Measurements from ENCODE around the gene PTPRN2. TPM values are rescaled to one million over a fixed set of nuclear protein-coding genes. Genes with fewer than 3 reads are reported as not detected.

PTPRN2 gene
- total RNA-seq, 4 donors from 2014 or later: 6.6 to 10.7 (median 8.2) TPM

DNA sequence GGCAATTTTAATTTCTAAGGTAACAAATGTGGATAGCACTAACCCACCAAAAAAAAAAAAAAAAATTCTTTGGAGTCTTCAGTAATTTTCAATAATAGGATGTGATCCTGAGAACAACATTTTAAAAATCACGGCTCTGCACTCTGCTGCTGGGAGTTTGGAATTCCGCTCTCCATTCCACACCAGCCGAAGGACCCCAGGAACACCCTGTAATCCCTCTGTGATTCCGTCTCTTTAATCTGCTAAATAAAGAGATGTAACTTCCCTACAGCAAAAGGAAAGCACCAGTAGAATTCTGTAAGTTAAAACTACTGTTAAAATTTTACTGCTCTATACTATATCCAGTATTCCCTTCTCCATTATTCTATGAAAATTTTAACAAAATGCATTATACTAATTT is 284.5 kb downstream of the PTPRN2 start:
- Histone ChIP-seq H3K4me3 (no peak overlapping the region), H3K27ac (no peak overlapping the region), H3K36me3 (no peaks in the 10 kb centered on the region), H3K4me1 (no peaks in the 10 kb centered on the region), H3K9me3 (peaks cover 0 to 18% (median 2%) of the 10 kb centered on the region in 4 donors), H3K27me3 (no peaks in the 10 kb centered on the region)
- 77 to 82% methylated on average over 4 of the region's 4 CpGs for WGBS, 2 donors
- no peak for DNase-seq (ENCODE audit: low spot score in 2 of 2)
- TF ChIP-seq CTCF (IDR thresholded peaks at IDR 0.05) (no peak), POLR2A (IDR thresholded peaks at IDR 0.05) (no peak), EP300 (IDR thresholded peaks at IDR 0.05) (no peak)

DNA sequence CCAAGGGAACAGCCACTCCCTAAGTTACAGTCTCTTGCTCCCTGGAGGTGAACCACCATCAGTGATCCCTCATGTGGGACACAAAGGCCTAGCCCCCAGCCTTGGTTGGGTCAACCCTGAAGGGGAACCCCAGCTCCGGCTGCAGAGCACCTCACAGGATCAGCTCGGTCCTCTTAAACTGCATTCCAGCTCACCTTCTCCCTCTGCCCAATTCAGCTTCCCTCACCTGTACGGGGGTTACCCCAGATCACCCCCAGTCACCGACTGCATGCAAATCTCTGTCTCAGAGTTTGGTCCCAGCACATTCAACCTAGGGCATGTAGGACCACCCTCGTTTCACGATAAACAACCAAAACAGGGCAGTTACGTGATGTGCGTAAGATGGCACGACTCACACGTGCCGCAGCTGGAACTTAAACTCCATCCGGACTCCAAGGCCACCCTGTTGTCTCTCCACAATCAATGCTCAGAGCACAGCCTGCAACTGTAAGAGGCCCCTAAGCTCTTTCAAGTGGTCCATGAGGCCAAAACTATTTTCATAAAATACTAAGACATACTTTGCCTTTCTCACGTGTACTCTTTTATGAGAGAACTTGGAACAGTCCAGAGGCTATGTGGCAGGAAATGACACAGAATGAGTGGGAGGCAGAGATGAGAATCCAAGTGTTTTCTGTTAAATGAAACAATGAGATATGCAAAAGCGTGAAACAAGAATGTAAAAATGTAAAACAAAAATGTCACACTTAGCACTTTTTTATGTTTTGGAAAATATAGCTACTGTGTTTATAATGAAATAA is 285.2 kb downstream of the PTPRN2 start:
- no peak for DNase-seq (ENCODE audit: low spot score in 2 of 2)
- TF ChIP-seq POLR2A (IDR thresholded peaks at IDR 0.05): no peak
- no peak for TF ChIP-seq CTCF (IDR thresholded peaks at IDR 0.05)
- no peak for TF ChIP-seq EP300 (IDR thresholded peaks at IDR 0.05)

DNA sequence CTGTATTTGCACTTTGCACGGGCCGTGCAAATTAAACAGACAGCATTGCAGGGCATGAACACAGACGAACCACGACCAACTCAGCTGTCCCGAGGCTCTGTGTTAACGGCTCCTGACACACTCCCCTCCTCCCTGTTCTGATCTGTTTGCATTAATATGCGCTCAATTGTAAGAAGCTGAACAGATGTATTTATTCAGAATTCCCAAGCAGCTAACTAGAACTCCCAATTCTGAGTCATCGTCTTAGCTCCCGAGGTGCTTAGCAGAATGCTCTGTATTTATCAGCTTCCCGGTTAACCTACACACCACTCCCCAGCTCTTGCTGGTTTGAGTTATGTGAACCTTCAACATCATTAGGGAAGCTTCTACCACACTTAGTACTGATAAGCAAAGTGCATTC is 286.4 kb downstream of the PTPRN2 start:
- Histone ChIP-seq H3K4me3 (no peak overlapping the region), H3K4me1 (no peaks in the 10 kb centered on the region), H3K27me3 (no peaks in the 10 kb centered on the region), H3K9me3 (peaks cover 0 to 5% (median under 1%) of the 10 kb centered on the region in 4 donors), H3K27ac (peak overlapping the region in 3 of 4 donors; percentile 11 to 76 (median 43)), H3K36me3 (no peaks in the 10 kb centered on the region)
- 39 to 66% methylated on average over 10 of the region's 10 CpGs for WGBS, 2 donors
- no peak for TF ChIP-seq POLR2A (IDR thresholded peaks at IDR 0.05)
- no peak for TF ChIP-seq EP300 (IDR thresholded peaks at IDR 0.05)
- TF ChIP-seq CTCF (IDR thresholded peaks at IDR 0.05): no peak
- no peak for DNase-seq (ENCODE audit: low spot score in 2 of 2)

More for the DNA sequence above, 285.2 kb downstream of the PTPRN2 start:
- H3K4me3 ChIP-seq: no peak overlapping the region
- H3K36me3 ChIP-seq: no peaks in the 10 kb centered on the region
- no peaks in the 10 kb centered on the region for H3K27me3 ChIP-seq
- H3K4me1 ChIP-seq: no peaks in the 10 kb centered on the region
- peak overlapping the region in 1 of 4 donors; percentile 76 for H3K27ac ChIP-seq
- 81 to 82% methylated on average over 14 of the region's 14 CpGs for WGBS, 2 donors
- peaks cover 0 to 12% (median 2%) of the 10 kb centered on the region in 4 donors for H3K9me3 ChIP-seq

DNA sequence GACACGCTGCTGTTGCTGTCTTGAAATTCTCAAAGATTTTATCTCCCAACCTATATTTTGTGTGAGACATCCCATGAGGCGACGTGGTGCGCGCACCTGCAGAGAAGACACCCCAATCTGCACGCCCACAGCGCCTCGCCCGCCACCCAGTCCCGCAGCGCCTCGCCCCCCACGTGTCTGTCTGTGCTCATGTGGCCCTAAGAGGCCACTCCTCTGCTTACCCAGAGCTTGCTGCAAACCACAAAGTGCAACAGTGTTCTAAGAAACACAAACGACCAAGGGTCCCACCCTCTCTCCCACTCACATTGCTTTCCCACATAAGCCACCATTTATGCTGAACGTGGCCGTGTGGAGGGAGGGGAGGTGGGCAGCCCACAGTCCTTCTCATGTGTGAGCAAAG is 287.2 kb downstream of the PTPRN2 start:
- no peaks in the 10 kb centered on the region for H3K36me3 ChIP-seq
- 77 to 83% methylated on average over 16 of the region's 16 CpGs for WGBS, 2 donors
- H3K27ac ChIP-seq: peak overlapping the region in 3 of 4 donors; percentile 30 to 76 (median 70)
- no peaks in the 10 kb centered on the region for H3K4me1 ChIP-seq
- no peak for DNase-seq (ENCODE audit: low spot score in 2 of 2)
- H3K27me3 ChIP-seq: no peaks in the 10 kb centered on the region
- peaks cover 0 to 11% (median 0%) of the 10 kb centered on the region in 4 donors for H3K9me3 ChIP-seq
- no peak overlapping the region for H3K4me3 ChIP-seq
- no peak for TF ChIP-seq POLR2A (IDR thresholded peaks at IDR 0.05)
- peak in 1 of 2 donors; percentile 65 for TF ChIP-seq EP300 (IDR thresholded peaks at IDR 0.05)

DNA sequence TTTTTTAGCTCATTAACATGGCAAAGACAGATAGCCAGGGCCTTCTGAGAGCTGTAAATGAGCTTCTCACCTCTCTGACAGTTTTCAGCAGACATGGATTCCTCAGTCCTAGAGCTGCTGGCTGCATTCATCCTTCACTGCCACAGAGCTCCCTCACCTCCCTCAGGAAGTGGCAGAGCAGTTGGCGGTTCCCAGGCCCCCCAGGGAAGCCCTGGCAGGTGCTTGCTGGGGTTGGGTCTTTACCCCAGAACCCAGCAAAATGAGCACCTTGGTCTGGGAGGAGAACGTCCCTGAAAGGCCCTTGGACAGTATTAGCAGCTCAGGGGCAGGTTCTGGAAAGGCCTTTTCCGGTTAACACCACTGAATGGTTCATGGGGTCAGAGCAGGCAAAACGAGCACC is 288.0 kb downstream of the PTPRN2 start:
- Histone ChIP-seq H3K27me3 (no peaks in the 10 kb centered on the region), H3K27ac (peak overlapping the region in 3 of 4 donors; percentile 30 to 76 (median 70)), H3K4me1 (no peaks in the 10 kb centered on the region), H3K9me3 (peaks cover 0 to 16% (median 0%) of the 10 kb centered on the region in 4 donors), H3K36me3 (no peaks in the 10 kb centered on the region), H3K4me3 (no peak overlapping the region)
- no peak for DNase-seq (ENCODE audit: low spot score in 2 of 2)
- 59 to 66% methylated on average over 4 of the region's 4 CpGs for WGBS, 2 donors
- TF ChIP-seq CTCF (IDR thresholded peaks at IDR 0.05) (no peak), EP300 (IDR thresholded peaks at IDR 0.05) (no peak), POLR2A (IDR thresholded peaks at IDR 0.05) (no peak)
